ENCODE data around the gene MACROD2.

DNA sequence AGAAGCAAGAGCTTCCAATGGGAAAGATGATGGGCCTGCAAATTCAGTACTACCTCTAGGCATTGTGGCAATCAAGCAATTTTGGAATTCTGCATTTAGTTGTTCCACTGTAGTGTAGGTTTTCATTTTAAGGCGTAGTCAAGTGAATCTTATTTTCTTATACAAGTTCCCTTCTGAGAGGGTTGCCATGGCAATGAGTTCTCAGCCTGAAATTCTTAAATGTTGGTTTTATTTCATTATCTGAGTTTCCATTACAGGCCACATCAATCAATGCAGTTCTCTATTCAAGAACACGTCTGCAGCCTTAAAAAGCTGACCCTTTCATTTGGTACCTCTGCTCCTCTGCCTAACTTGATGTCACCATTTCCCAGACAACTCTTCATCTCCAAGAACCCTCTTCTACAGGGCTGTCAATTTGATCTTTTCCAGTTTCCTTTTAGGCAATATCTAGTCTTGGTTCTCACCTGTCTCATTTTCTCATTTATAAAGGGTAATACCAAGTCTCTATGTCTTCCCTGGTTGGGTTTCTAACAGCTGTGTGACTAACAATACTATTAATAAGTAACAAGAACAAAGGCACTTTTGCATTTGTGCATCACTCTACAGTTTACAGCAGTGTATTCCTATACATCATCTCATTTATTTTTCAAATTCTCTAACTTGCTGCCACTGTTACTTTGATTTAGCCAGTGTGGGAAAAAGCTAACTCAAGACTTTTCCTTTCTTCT is 1240.3 kb downstream of the MACROD2 start:
- TF ChIP-seq, protein P1, sequence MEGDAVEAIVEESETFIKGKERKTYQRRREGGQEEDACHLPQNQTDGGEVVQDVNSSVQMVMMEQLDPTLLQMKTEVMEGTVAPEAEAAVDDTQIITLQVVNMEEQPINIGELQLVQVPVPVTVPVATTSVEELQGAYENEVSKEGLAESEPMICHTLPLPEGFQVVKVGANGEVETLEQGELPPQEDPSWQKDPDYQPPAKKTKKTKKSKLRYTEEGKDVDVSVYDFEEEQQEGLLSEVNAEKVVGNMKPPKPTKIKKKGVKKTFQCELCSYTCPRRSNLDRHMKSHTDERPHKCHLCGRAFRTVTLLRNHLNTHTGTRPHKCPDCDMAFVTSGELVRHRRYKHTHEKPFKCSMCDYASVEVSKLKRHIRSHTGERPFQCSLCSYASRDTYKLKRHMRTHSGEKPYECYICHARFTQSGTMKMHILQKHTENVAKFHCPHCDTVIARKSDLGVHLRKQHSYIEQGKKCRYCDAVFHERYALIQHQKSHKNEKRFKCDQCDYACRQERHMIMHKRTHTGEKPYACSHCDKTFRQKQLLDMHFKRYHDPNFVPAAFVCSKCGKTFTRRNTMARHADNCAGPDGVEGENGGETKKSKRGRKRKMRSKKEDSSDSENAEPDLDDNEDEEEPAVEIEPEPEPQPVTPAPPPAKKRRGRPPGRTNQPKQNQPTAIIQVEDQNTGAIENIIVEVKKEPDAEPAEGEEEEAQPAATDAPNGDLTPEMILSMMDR (IDR thresholded peaks at IDR 0.05): no peak
- TF ChIP-seq POLR2A (IDR thresholded peaks at IDR 0.05) (no peak), POLR2AphosphoS5 (IDR thresholded peaks at IDR 0.05) (no peak)
